Endodermal cell (in vitro differentiated cells): ENCODE data around the gene IDI1. TPM values are rescaled to one million over a fixed set of nuclear protein-coding genes. Genes with fewer than 3 reads are reported as not detected.

Experiments
- DNase-seq: peaks from one replicate; pipeline ENCODE4 v3.0.0-alpha.2; 2017
- H3K27ac ChIP-seq: 2 replicates; pipeline ENCODE4 v1.5.1; 2013; ENCODE audit warnings: mild to moderate bottlenecking, low read depth, low read length, moderate library complexity
- H3K27me3 ChIP-seq: 2 replicates; pipeline ENCODE4 v1.6.1; 2013; ENCODE audit warnings: mild to moderate bottlenecking, low read length, moderate library complexity; ENCODE audit not compliant: insufficient read depth, control insufficient read depth, poor library complexity, severe bottlenecking
- H3K36me3 ChIP-seq: 2 replicates; pipeline ENCODE4 v1.7.0; 2013; ENCODE audit warnings: mild to moderate bottlenecking, low read length, moderate library complexity; ENCODE audit not compliant: control insufficient read depth, insufficient read depth
- H3K4me1 ChIP-seq: one replicate; pipeline ENCODE4 v1.7.0; 2013; ENCODE audit warnings: low read length; ENCODE audit not compliant: control insufficient read depth, insufficient read depth
- H3K4me3 ChIP-seq: 2 replicates; pipeline ENCODE4 v1.5.1; 2013; ENCODE audit warnings: mild to moderate bottlenecking, low read length, moderate library complexity
- H3K9ac ChIP-seq: 2 replicates; pipeline ENCODE4 v1.6.1; 2013; ENCODE audit warnings: mild to moderate bottlenecking, low read length, moderate library complexity; ENCODE audit not compliant: poor library complexity, severe bottlenecking; ENCODE audit errors: extremely low read depth
- H3K9me3 ChIP-seq: 2 replicates; pipeline ENCODE4 v1.6.1; 2013; ENCODE audit warnings: mild to moderate bottlenecking, low read length, moderate library complexity; ENCODE audit not compliant: control insufficient read depth
- H3K27ac Mint-ChIP-seq: 2 replicates; pipeline ENCODE4 v1.8.0; 2020; ENCODE audit warnings: mixed read lengths
- H3K27me3 Mint-ChIP-seq: 2 replicates; pipeline ENCODE4 v1.8.0; 2021; ENCODE audit warnings: mild to moderate bottlenecking, mixed read lengths; ENCODE audit not compliant: insufficient read depth
- H3K36me3 Mint-ChIP-seq: 2 replicates; pipeline ENCODE4 v1.8.0; 2020; ENCODE audit warnings: low read depth, mixed read lengths
- H3K4me1 Mint-ChIP-seq: 2 replicates; pipeline ENCODE4 v1.8.0; 2020; ENCODE audit warnings: mixed read lengths
- H3K4me3 Mint-ChIP-seq: 2 replicates; pipeline ENCODE4 v1.8.0; 2020; ENCODE audit warnings: mild to moderate bottlenecking, moderate library complexity, mixed read lengths
- H3K9me3 Mint-ChIP-seq: 2 replicates; pipeline ENCODE4 v1.8.0; 2020; ENCODE audit warnings: mild to moderate bottlenecking, mixed read lengths
- CTCF ChIP-seq: fragments of 200-600 bp; sonication (generic); conservative IDR thresholded peaks from 2 replicates; pipeline ENCODE4 v1.5.0; 2021; ENCODE audit warnings: antibody characterized with exemption, mild to moderate bottlenecking
- WGBS, 2 experiments: methylation state at CpG; one replicate each; pipeline versions ENCODE4 v1.1.5 to v1.1.7; 2013; ENCODE audit warnings: missing lambda C conversion rate in 2 of 2, mixed read lengths in 1 of 2; ENCODE audit not compliant: insufficient coverage in 1 of 2, insufficient read length in 1 of 2; 5-methylcytosine and 5-hydroxymethylcytosine counted together
- total RNA-seq, 2 donors: library from RNA; stranded (reverse); fragmentation: NEBNext Ultra II Directional in 1 of 2; extraction: Animal tissue kit (Norgen Biotek cat#: 25700) in 1 of 2; gene quantifications; 2 replicates in 1 of 2; 3 replicates in 1 of 2; pipeline ENCODE4 v1.2.1, GENCODE V29; 2021

The IDI1 gene
- total RNA-seq, 2 donors from 2014 or later: 36.3 to 53.3 TPM

GRCh38 chr10:1096287-1096889 is 47.5 kb upstream of the IDI1 start:
- Mint-ChIP-seq H3K4me1 (peaks cover 3% of the 10 kb centered on the region), H3K4me3 (no peak overlapping the region), H3K9me3 (no peaks in the 10 kb centered on the region), H3K27me3 (no peaks in the 10 kb centered on the region), H3K27ac (no peak overlapping the region), H3K36me3 (peaks cover 24% of the 10 kb centered on the region)
- H3K9ac ChIP-seq: no peak overlapping the region
- TF ChIP-seq CTCF: no peak
- peaks cover 43% of the 10 kb centered on the region for H3K36me3 ChIP-seq
- 93 to 95% methylated on average over 25 to 27 of the region's 27 CpGs for WGBS, 2 experiments
- no peaks in the 10 kb centered on the region for H3K9me3 ChIP-seq
- no peak overlapping the region for H3K4me3 ChIP-seq
- H3K27ac ChIP-seq: no peak overlapping the region
- DNase-seq: no peak
- H3K27me3 ChIP-seq: no peaks in the 10 kb centered on the region
- H3K4me1 ChIP-seq: no peaks in the 10 kb centered on the region

DNA sequence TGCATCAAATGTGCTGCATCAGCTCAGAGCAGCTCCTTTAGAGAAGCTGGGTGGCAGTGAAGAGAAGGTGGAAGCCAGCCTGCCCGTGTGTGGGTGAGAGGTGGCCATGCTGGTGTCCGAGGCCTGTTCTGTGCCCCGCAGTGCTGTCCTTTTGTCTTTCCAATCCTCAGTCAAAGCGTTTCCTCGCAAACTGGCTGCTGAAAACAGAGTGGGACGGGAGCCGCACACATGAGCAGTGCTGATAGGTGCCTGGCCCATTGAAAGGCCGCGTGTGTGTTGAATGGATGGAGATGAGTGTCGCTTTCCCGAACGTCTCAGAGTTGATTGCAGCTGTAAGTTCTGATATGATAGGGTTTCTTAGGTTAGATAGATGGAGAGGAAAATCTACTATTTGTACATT is 46.6 kb upstream of the IDI1 start:
- no peaks in the 10 kb centered on the region for H3K4me1 Mint-ChIP-seq
- no peak overlapping the region for H3K4me3 Mint-ChIP-seq
- no peaks in the 10 kb centered on the region for H3K4me1 ChIP-seq
- H3K36me3 ChIP-seq: peaks cover 52% of the 10 kb centered on the region
- no peaks in the 10 kb centered on the region for H3K9me3 Mint-ChIP-seq
- H3K36me3 Mint-ChIP-seq: peaks cover 30% of the 10 kb centered on the region
- no peaks in the 10 kb centered on the region for H3K27me3 Mint-ChIP-seq
- 88 to 97% methylated on average over 7 to 12 of the region's 12 CpGs for WGBS, 2 experiments
- no peak overlapping the region for H3K9ac ChIP-seq
- H3K27ac ChIP-seq: no peak overlapping the region
- no peaks in the 10 kb centered on the region for H3K9me3 ChIP-seq
- H3K27me3 ChIP-seq: no peaks in the 10 kb centered on the region
- no peak for DNase-seq
- no peak overlapping the region for H3K4me3 ChIP-seq
- TF ChIP-seq CTCF: no peak
- H3K27ac Mint-ChIP-seq: no peak overlapping the region

DNA sequence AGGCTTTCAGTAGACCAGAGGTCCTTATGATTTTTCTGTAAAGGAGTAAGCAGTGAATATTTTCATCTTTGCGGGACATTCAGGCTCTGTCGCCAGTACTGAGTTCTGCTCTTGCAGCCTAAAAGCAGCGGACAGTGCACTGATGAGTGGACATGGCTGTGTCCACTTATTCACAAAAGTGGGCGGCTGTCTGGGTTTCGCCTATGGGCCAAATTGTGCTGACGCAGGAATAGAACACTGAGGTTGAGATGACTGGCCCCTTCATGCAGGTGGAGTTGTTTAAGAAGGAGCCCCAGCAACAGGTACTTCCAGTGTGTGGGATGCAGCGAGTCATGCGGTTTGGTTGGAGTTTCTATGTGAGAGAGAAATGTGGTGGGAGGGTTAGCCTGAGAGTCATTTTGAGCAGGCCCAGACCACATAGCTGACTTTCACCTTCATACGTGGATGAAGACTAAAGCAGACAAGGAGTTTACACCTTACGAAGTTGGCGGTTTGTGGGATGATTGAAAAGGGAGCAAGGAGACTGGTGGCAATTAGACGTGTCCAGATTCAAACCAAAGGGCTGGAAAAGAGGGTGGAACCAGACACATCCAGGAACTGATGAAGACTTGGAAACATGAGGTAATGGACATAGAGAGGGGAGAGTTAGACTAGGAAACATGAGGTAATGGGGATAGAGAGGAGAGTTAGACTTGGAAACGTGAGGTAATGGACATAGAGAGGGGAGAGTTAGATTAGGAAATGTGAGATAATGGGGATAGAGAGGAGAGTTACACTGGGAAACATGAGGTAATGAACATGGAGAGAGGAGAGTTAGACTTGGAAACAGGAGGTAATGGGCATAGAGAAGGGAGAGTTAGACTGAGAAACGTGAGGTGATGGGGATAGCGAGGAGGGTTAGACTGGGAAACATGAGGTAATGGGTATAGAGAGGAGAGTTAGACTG is 45.5 kb upstream of the IDI1 start:
- Histone ChIP-seq H3K4me3 (no peak overlapping the region), H3K9ac (no peak overlapping the region), H3K27ac (no peak overlapping the region), H3K36me3 (peaks cover 60% of the 10 kb centered on the region), H3K27me3 (no peaks in the 10 kb centered on the region), H3K9me3 (no peaks in the 10 kb centered on the region), H3K4me1 (no peaks in the 10 kb centered on the region)
- Mint-ChIP-seq H3K36me3 (peaks cover 38% of the 10 kb centered on the region), H3K27ac (no peak overlapping the region), H3K9me3 (no peaks in the 10 kb centered on the region), H3K27me3 (no peaks in the 10 kb centered on the region), H3K4me3 (no peak overlapping the region), H3K4me1 (peaks cover 4% of the 10 kb centered on the region)
- no peak for DNase-seq
- 94 to 98% methylated on average over 15 of the region's 15 CpGs for WGBS, 2 experiments
- no peak for TF ChIP-seq CTCF
